H9 (cell line): ENCODE data around the gene HLA-E. TPM values are rescaled to one million over a fixed set of nuclear protein-coding genes. Genes with fewer than 3 reads are reported as not detected.
"Not testable (repeated sequence)": the region's sequence is repeated elsewhere in the genome, so short reads cannot be mapped to it uniquely, and the experiment has no call there.

Experiments used
- DNase-seq: peaks from one replicate; pipeline ENCODE4 v3.0.0-alpha.2; 2017
- H2AFZ ChIP-seq: one replicate; pipeline ENCODE4 v1.6.1; 2013; ENCODE audit warnings: mild to moderate bottlenecking, low read length, control low read depth, moderate library complexity
- H2AK5ac ChIP-seq: 2 replicates; pipeline ENCODE4 v1.6.1; 2013; ENCODE audit warnings: low read length, control low read depth, mixed read lengths; ENCODE audit not compliant: insufficient read length
- H2BK120ac ChIP-seq: one replicate; pipeline ENCODE4 v1.6.1; 2013; ENCODE audit warnings: low read depth, mild to moderate bottlenecking, low read length, control low read depth, inconsistent platforms; ENCODE audit not compliant: poor library complexity, severe bottlenecking
- H2BK12ac ChIP-seq: 2 replicates; pipeline ENCODE4 v1.6.1; 2013; ENCODE audit warnings: low read length, control low read depth, mixed read lengths, low read depth; ENCODE audit not compliant: insufficient read length
- H2BK15ac ChIP-seq: 2 replicates; pipeline ENCODE4 v1.6.1; 2013; ENCODE audit warnings: low read depth, low read length, control low read depth
- H2BK20ac ChIP-seq: one replicate; pipeline ENCODE4 v1.6.1; 2013; ENCODE audit warnings: low read depth, mild to moderate bottlenecking, low read length, control low read depth, inconsistent platforms; ENCODE audit not compliant: poor library complexity, severe bottlenecking
- H2BK5ac ChIP-seq: 2 replicates; pipeline ENCODE4 v1.6.1; 2013; ENCODE audit warnings: low read length, control low read depth, mixed read lengths; ENCODE audit not compliant: insufficient read length
- H3K14ac ChIP-seq: 2 replicates; pipeline ENCODE4 v1.6.1; 2013; ENCODE audit warnings: low read length, control low read depth; ENCODE audit not compliant: insufficient read depth
- H3K18ac ChIP-seq: 2 replicates; pipeline ENCODE4 v1.6.1; 2013; ENCODE audit warnings: low read depth, mild to moderate bottlenecking, mixed read lengths, low read length, control low read depth; ENCODE audit not compliant: insufficient read length
- H3K23ac ChIP-seq: 2 replicates; pipeline ENCODE4 v1.6.1; 2013; ENCODE audit warnings: low read length, control low read depth, mixed read lengths, low read depth; ENCODE audit not compliant: insufficient read length
- H3K23me2 ChIP-seq: 2 replicates; pipeline ENCODE4 v1.6.1; 2013; ENCODE audit warnings: low read depth, mild to moderate bottlenecking, mixed read lengths, low read length, control low read depth; ENCODE audit not compliant: insufficient read length, poor library complexity, severe bottlenecking
- H3K27ac ChIP-seq: 2 replicates; pipeline ENCODE4 v1.5.1; 2013; ENCODE audit warnings: low read length, control low read depth, mixed read lengths, low read depth; ENCODE audit not compliant: insufficient read length
- H3K27me3 ChIP-seq: 2 replicates; pipeline ENCODE4 v1.6.1; 2013; ENCODE audit warnings: low read length, control low read depth, inconsistent platforms; ENCODE audit not compliant: insufficient read depth
- H3K4ac ChIP-seq: 2 replicates; pipeline ENCODE4 v1.6.1; 2013; ENCODE audit warnings: low read depth, mild to moderate bottlenecking, control low read depth, inconsistent platforms, low read length, moderate library complexity
- H3K4me1 ChIP-seq: 2 replicates; pipeline ENCODE4 v1.6.1; 2013; ENCODE audit warnings: low read length, control low read depth, inconsistent platforms; ENCODE audit not compliant: insufficient read depth
- H3K4me2 ChIP-seq: 2 replicates; pipeline ENCODE4 v1.6.1; 2013; ENCODE audit warnings: low read length, control low read depth, mixed read lengths; ENCODE audit not compliant: insufficient read length, insufficient read depth
- H3K56ac ChIP-seq: 2 replicates; pipeline ENCODE4 v1.6.1; 2013; ENCODE audit warnings: low read depth, mild to moderate bottlenecking, mixed read lengths, low read length, control low read depth; ENCODE audit not compliant: insufficient read length
- H3K79me1 ChIP-seq: 2 replicates; pipeline ENCODE4 v1.6.1; 2013; ENCODE audit warnings: low read depth, mild to moderate bottlenecking, moderate library complexity, low read length, control low read depth, inconsistent platforms; ENCODE audit not compliant: insufficient read depth, poor library complexity, severe bottlenecking
- H3K79me2 ChIP-seq: 2 replicates; pipeline ENCODE4 v1.6.1; 2013; ENCODE audit warnings: low read length, control low read depth, inconsistent platforms; ENCODE audit not compliant: insufficient read depth
- H3K9ac ChIP-seq: 2 replicates; pipeline ENCODE4 v1.6.1; 2013; ENCODE audit warnings: low read length, control low read depth, mixed read lengths; ENCODE audit not compliant: insufficient read length; ENCODE audit errors: extremely low read depth
- H3K9me3 ChIP-seq: one replicate; pipeline ENCODE4 v1.6.1; 2013; ENCODE audit warnings: low read depth, low read length, inconsistent platforms; ENCODE audit not compliant: control insufficient read depth
- H3T11ph ChIP-seq: one replicate; pipeline ENCODE4 v1.6.1; 2013; ENCODE audit warnings: mild to moderate bottlenecking, low read length, control low read depth, inconsistent platforms
- H4K20me1 ChIP-seq: one replicate; pipeline ENCODE4 v1.6.1; 2013; ENCODE audit not compliant: control insufficient read depth, insufficient read length, insufficient read depth
- H4K5ac ChIP-seq: 2 replicates; pipeline ENCODE4 v1.6.1; 2013; ENCODE audit warnings: low read depth, mild to moderate bottlenecking, mixed read lengths, low read length, control low read depth; ENCODE audit not compliant: insufficient read length
- H4K8ac ChIP-seq: replicated peaks from 2 replicates; pipeline ENCODE4 v1.6.1; 2013; ENCODE audit warnings: low read length, control low read depth, mixed read lengths, low read depth; ENCODE audit not compliant: insufficient read length
- H4K91ac ChIP-seq: 2 replicates; pipeline ENCODE4 v1.6.1; 2013; ENCODE audit warnings: low read depth, mild to moderate bottlenecking, moderate library complexity, mixed read lengths, low read length, control low read depth; ENCODE audit not compliant: insufficient read length
- H3K27ac Mint-ChIP-seq, 3 experiments: 2 replicates in 2 of 3; 3 replicates in 1 of 3; pipeline ENCODE4 v1.8.0; 2020 to 2021; ENCODE audit warnings: mixed read lengths in 3 of 3, mild to moderate bottlenecking in 1 of 3, moderate library complexity in 1 of 3
- H3K27me3 Mint-ChIP-seq: 2 replicates; pipeline ENCODE4 v1.8.0; 2021; ENCODE audit warnings: low read depth, mild to moderate bottlenecking, moderate library complexity, mixed read lengths
- H3K36me3 Mint-ChIP-seq, 3 experiments: 2 replicates in 2 of 3; 3 replicates in 1 of 3; pipeline ENCODE4 v1.8.0; 2020 to 2021; ENCODE audit warnings: low read depth in 3 of 3, mixed read lengths in 3 of 3; ENCODE audit not compliant: insufficient read depth in 1 of 3
- H3K4me1 Mint-ChIP-seq, 2 experiments: 2 replicates each; pipeline ENCODE4 v1.8.0; 2020; ENCODE audit warnings: mixed read lengths in 2 of 2
- H3K4me3 Mint-ChIP-seq, 2 experiments: 2 replicates in 1 of 2; 3 replicates in 1 of 2; pipeline ENCODE4 v1.8.0; 2020 to 2021; ENCODE audit warnings: mild to moderate bottlenecking in 2 of 2, mixed read lengths in 2 of 2, moderate library complexity in 1 of 2
- H3K9me3 Mint-ChIP-seq, 2 experiments: 2 replicates in 1 of 2; 3 replicates in 1 of 2; pipeline ENCODE4 v1.8.0; 2020; ENCODE audit warnings: mild to moderate bottlenecking in 2 of 2, mixed read lengths in 2 of 2, moderate library complexity in 1 of 2
- CTCF ChIP-seq: fragments of 200-600 bp; sonication (generic); conservative IDR thresholded peaks from 3 replicates; pipeline ENCODE4 v1.8.0; 2021; ENCODE audit warnings: antibody characterized with exemption, mild to moderate bottlenecking
- WGBS: extraction: QIAGEN DNeasy Blood & Tissue Kit; methylation state at CpG from one replicate; pipeline ENCODE4 v1.1.7; 2013; ENCODE audit warnings: missing lambda C conversion rate, low lambda C conversion rate, mixed read lengths; ENCODE audit not compliant: insufficient read length; ENCODE audit errors: extremely low coverage; 5-methylcytosine and 5-hydroxymethylcytosine counted together
- total RNA-seq: library from RNA; stranded (reverse); gene quantifications from 2 replicates; pipeline ENCODE4 v1.2.1, GENCODE V29; 2021

The HLA-E gene
- total RNA-seq, 1 experiment from 2014 or later = 28.1 TPM

- Mint-ChIP-seq H3K27me3 (peaks cover 2% of the 10 kb centered on the region; the same call in 1 of the 2 replicates), H3K36me3 (peaks cover 14 to 18% (median 17%) of the 10 kb centered on the region in 3 experiments; a peak in 6 of 7 replicates), H3K27ac (no peak overlapping the region), H3K4me3 (no peak overlapping the region), H3K4me1 (peaks cover 2 to 4% of the 10 kb centered on the region in 2 experiments; a peak in 3 of 4 replicates), H3K9me3 (peaks cover 5 to 14% of the 10 kb centered on the region in 2 experiments)
- H3K56ac ChIP-seq = no peak overlapping the region
- no peak overlapping the region for H2BK5ac ChIP-seq
- no peak overlapping the region for H3K18ac ChIP-seq
- H3K79me2 ChIP-seq = no peaks in the 10 kb centered on the region
- no peaks in the 10 kb centered on the region for H3K79me1 ChIP-seq
- no CpG with 5 or more reads among the region's 4 CpGs for WGBS
- no peak overlapping the region for H4K5ac ChIP-seq
- no peak overlapping the region for H2AFZ ChIP-seq
- H2BK120ac ChIP-seq = no peak overlapping the region
- no peaks in the 10 kb centered on the region for H3K23me2 ChIP-seq
- no peak for TF ChIP-seq CTCF
- no peak overlapping the region for H3K14ac ChIP-seq
- DNase-seq = no peak
- H3K9me3 ChIP-seq = no peaks in the 10 kb centered on the region
- no peak overlapping the region for H3K9ac ChIP-seq
- H4K20me1 ChIP-seq = no peaks in the 10 kb centered on the region
- no peaks in the 10 kb centered on the region for H3K27me3 ChIP-seq
- no peak overlapping the region for H3K23ac ChIP-seq
- no peak overlapping the region for H2BK12ac ChIP-seq
- H4K8ac ChIP-seq = no peak overlapping the region
- H4K91ac ChIP-seq = no peak overlapping the region
- no peak overlapping the region for H2BK20ac ChIP-seq
- no peak overlapping the region for H3K4me2 ChIP-seq
- no peak overlapping the region for H2AK5ac ChIP-seq
- H3K4ac ChIP-seq = no peak overlapping the region
- H3T11ph ChIP-seq = no peak overlapping the region
- H3K27ac ChIP-seq = no peak overlapping the region
- no peaks in the 10 kb centered on the region for H3K4me1 ChIP-seq
- no peak overlapping the region for H2BK15ac ChIP-seq
Measured at GRCh38 chr6:30495993-30496392, 6.7 kb downstream of the HLA-E start.

GRCh38 chr6:30497261-30497599, 7.9 kb downstream of the HLA-E start:
- H3K56ac ChIP-seq, H3K36me3 Mint-ChIP-seq, H3K4me2 ChIP-seq, H3K23ac ChIP-seq, H3K18ac ChIP-seq, H3K27ac Mint-ChIP-seq, H3K4ac ChIP-seq, H3K14ac ChIP-seq, H2BK120ac ChIP-seq, H2AK5ac ChIP-seq, H4K8ac ChIP-seq, H3K9me3 ChIP-seq, H4K5ac ChIP-seq, H2AFZ ChIP-seq, H4K91ac ChIP-seq, H3K4me1 ChIP-seq, H2BK20ac ChIP-seq, H3K27me3 Mint-ChIP-seq, H3T11ph ChIP-seq, H3K27ac ChIP-seq, H3K4me1 Mint-ChIP-seq, H2BK15ac ChIP-seq, H3K23me2 ChIP-seq, H2BK5ac ChIP-seq, H3K79me2 ChIP-seq, H3K9ac ChIP-seq, DNase-seq, H3K27me3 ChIP-seq, H3K79me1 ChIP-seq, H3K4me3 Mint-ChIP-seq, H2BK12ac ChIP-seq, H4K20me1 ChIP-seq: not testable (repeated sequence)
- no CpG with 5 or more reads among the region's 5 CpGs for WGBS
- peaks cover 5 to 14% of the 10 kb centered on the region in 2 experiments for H3K9me3 Mint-ChIP-seq
